Activated CD4-positive, CD25-positive, alpha-beta regulatory T cell treated with anti-CD3 and anti-CD28 coated beads, Interleukin-2, amount 50 U/mL, for 24 hours (primary cell): ENCODE results near the gene ATAD3C.
A peak's percentile ranks its signal among the peaks of the same experiment; 100 is the strongest.
"Not testable (repeated sequence)": the region's sequence is repeated elsewhere in the genome, so short reads cannot be mapped to it uniquely, and the experiment has no call there.

Experiments
- ATAC-seq, 2 donors: fragments of 150-1000 bp; cut with Tn5 transposase; one replicate each; pipeline ENCODE4 v1.10.0; 2021; ENCODE audit warnings: mild to moderate bottlenecking in 1 of 2, moderate library complexity in 1 of 2

ATAD3C gene

DNA sequence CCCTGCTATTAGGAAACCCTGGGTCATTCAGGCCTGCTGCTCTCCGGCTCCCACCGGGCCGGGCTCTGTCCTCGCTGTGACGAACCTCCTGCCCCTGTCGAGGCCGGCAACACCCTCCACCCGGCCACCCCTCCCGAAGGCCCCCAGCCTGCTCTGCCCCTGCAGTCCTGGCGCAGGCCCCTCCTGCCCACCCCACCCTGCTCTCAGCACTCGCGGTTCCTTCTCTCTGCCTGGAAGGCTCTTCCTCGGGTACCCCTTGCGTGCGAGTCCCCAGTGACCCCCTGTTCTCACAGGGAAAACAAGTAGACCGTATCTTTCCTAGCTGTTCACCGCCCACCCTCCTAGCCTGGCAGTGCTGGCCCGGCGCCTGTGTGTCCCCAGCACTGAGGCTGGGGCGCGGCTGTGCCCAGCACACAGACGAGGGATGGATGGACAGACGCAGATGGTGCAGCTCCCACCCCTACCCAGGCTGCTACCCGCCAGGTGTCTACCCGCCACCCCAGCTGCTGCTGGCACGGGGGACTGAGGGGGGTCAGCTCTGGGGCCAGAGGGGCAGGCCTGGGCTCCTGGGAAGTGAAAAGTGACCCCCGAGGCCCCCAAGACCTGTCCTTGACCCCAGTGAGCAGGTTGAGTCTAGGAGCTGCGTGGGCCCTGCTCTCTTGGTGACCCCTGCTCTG, 17.1 kb upstream of the ATAD3C start:
- ATAC-seq: no peak

DNA sequence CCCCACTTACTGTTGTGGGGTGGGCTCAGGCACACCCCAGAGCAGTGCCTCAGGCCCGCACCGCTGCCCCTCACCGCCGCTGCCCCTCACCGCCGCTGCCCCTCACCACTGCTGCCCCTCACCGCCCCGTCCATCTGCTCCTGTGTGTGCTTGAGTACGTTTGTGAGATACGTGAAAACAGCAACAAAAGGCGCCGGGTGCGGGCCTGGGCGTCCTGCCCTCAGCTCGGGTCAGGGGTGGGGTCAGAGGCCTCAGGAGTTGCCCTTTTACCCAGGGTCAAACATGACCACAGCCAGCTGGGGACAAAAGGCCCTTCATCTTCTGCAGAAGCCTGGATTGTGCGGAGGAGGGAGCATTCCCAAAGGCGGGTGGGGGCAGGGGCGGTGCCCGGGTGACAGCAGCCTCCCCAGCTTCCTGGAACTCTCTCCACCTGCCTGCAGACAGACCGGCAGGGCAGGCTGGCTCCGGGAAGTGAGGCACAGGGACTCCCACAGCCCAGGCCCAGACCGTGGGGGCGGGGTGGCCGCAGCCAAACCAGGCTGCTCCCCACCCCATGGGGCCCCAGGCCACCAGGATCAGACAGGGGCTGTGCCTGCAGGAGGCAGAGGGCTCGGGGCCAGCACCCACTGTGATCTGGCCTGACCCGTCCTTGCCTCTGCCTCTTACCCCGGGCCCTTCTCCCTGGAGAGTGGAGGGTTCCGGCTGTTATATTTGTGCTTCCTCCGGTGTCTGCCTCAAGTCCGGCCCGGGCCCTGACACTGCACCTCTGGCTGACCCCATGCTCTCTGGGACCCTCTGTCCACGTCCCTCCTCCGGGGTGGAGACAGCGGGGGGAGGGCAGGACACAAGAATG, 16.3 kb upstream of the ATAD3C start:
- no peak for ATAC-seq

- ATAC-seq: peak; percentile 79
These were observed 15.7 kb upstream of the ATAD3C start for GRCh38 chr1:1433804-1434130.

GRCh38 chr1:1434131-1434823, 15.2 kb upstream of the ATAD3C start:
- no peak for ATAC-seq

- ATAC-seq: no peak
These were observed 14.7 kb upstream of the ATAD3C start for GRCh38 chr1:1434824-1435105.

- ATAC-seq: peak; percentile 55 to 59
These were observed 14.2 kb upstream of the ATAD3C start, which contains the start of gene VWA1 for GRCh38 chr1:1435106-1435903. Gene VWA1, plus strand, starts transcription at chr1:1435690. Its CDS starts 59 bp downstream, at chr1:1435749.

DNA sequence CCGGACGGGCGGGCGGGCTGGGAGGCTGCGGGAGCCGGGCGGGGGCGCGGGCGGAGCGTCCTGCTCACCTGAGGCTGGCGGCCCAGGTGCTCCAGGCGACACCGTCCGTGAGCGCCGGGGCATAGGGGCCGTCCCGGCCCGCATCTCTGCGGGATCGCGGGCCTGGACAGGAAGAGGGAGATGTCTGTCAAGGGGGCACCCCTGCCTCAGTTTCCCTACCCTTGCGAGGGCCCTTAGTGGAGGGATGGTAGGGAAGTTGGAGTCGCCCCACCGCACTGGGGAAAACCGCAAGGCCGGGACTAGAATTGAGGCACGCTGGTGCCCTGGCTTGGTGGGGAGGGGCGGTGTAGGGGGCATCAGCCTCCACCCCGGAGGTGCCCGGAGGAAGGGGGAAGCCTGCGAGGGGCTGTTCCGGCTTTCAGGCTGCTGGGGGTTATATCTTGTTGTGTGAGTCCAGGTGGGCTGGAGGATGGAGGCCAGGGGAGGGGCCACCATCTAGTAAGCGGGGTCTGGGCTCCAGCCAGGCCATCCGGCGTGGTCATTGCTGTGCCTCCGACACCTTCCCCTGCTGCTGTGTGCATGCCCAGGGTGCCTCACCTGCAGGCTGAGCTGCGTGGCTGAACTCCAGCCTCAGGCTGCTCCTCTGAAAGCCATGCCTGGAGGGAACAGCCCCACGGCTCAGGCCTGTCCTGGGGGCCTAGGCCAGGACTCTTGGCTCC, 13.4 kb upstream of the ATAD3C start:
- no peak for ATAC-seq

DNA sequence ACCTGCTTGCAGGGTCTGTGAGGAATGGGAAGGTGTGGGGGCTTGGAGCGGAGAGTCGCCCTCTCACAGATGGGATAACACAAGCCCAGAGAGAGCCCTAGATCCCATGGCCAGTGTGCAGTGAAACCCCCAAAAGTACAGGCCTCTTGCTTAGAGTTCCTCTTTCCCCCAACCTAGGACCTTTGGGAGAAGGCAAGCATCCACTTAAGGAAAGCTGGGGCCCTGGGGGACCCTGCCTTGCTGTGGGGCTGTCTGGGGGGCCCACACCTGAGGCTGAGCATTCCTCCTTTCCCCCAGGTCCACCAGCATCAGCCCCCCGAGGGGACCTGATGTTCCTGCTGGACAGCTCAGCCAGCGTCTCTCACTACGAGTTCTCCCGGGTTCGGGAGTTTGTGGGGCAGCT, 12.9 kb upstream of the ATAD3C start:
- ATAC-seq: no peak

DNA sequence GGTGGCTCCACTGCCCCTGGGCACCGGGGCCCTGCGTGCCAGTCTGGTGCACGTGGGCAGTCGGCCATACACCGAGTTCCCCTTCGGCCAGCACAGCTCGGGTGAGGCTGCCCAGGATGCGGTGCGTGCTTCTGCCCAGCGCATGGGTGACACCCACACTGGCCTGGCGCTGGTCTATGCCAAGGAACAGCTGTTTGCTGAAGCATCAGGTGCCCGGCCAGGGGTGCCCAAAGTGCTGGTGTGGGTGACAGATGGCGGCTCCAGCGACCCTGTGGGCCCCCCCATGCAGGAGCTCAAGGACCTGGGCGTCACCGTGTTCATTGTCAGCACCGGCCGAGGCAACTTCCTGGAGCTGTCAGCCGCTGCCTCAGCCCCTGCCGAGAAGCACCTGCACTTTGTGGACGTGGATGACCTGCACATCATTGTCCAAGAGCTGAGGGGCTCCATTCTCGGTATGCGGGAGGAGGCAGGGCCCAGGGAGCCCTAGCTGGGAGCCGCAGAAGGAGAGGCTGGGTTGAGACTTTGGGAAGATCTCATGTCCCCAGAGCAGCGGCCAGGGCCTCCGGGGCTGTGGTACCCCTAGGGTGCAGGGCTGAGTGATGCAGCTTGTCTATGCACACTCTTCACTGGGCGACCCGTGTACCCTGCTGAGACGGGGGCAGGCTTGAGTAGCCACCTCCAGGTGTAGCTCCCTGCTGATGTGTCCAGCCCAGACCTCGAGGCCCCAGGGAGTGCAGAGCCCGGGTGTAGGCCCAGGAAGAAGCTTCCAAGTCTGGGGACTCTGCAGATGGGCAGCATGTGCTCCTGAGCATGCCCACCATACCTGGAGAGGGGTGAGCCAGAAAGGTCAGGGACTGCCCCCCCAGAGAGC, 12.2 kb upstream of the ATAD3C start:
- no peak for ATAC-seq

DNA sequence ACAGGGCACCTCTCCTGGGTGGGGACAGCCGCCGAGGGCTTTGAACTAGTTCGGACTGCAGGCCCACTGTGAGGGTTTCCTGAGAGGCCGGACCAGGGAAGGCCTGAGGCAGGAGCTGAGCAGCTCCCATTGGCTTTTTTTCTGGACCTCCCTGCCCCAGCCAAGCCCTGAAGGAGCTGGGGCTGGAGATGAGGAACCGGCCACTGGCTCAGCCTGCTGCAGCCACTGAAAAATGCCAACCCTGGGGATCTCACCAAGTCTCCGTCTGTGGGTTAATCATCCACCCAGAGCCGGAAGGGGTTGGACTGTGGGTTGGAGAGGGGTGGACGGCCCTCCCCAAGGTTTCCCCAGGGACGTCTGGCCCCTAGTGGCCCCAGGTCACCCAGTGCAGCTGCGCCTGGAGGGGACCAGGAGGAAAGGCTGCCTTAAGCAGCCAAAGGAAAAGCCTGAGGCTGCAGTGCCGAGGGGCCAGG, 11.5 kb upstream of the ATAD3C start:
- ATAC-seq: no peak

DNA sequence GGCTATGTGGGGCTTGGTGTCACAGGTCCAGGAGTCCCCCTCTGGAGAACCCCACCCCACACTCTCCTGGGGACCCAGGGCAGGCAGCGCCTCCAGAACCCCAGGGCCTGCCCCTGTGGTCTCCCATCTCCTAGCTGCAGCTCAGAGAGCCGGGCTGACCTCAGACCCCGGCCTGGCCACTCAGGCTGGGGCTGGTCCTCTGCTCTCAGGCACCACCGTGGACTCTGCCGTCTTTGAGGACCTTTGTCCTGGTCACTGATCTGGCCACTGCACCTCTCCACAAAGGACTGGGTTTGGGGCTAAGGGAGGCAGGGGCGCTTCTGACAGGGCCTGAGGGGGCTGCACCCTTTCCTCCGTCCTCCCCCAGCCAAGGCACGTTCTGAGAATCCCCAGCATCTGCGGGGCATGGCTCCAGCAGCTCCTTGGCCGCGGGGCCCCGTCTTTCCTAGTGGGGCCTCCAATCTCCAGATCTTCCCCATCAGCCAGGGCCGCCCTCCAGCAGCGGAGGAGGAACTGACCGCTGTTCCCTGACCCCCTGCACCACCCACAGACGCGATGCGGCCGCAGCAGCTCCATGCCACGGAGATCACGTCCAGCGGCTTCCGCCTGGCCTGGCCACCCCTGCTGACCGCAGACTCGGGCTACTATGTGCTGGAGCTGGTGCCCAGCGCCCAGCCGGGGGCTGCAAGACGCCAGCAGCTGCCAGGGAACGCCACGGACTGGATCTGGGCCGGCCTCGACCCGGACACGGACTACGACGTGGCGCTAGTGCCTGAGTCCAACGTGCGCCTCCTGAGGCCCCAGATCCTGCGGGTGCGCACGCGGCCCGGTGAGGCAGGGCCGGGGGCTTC, 10.7 kb upstream of the ATAD3C start:
- ATAC-seq: no peak

GRCh38 chr1:1439546-1440261, 9.8 kb upstream of the ATAD3C start:
- no peak for ATAC-seq

DNA sequence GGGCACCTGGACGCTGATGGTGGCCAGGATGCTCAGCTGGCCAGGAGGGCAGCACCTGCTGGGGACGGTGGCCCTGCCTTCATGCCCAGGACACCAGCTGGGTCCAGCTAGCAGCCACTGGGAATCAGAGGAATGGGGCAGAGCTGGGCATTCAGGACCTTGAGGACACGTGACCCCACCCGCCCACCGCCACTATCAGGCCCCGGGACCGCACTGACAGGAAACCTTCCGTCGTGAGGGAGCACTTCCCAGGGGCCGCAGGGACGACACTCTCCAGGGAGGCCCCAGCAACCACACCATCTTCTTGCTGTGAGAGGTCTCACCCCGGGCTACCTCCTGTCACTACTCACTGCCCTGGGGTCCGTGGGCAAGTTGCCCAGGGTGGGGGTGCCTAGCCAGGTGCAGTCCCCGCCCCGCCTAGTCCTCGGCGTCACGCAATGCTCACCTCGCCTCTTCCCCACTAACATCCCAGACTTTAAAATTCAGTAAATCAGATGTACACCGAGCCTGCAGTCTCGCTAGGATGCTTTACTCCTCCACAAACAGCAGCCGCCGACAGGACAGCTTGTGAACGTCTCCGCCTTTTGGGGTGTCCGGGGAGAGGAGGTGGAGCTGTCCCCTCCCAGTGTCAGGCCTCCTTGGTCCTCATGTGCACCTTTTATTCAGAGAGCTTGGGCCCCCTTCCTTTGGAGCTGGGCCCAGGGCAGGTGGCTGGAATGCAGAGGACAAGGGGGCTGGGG, 9.1 kb upstream of the ATAD3C start:
- ATAC-seq: no peak

- ATAC-seq: peak; percentile 79 to 84
These were observed 8.2 kb upstream of the ATAD3C start for GRCh38 chr1:1441002-1441888.

GRCh38 chr1:1442069-1442770, 7.3 kb upstream of the ATAD3C start:
- no peak for ATAC-seq

GRCh38 chr1:1446631-1447030, 2.9 kb upstream of the ATAD3C start:
- ATAC-seq: not testable (repeated sequence)

DNA sequence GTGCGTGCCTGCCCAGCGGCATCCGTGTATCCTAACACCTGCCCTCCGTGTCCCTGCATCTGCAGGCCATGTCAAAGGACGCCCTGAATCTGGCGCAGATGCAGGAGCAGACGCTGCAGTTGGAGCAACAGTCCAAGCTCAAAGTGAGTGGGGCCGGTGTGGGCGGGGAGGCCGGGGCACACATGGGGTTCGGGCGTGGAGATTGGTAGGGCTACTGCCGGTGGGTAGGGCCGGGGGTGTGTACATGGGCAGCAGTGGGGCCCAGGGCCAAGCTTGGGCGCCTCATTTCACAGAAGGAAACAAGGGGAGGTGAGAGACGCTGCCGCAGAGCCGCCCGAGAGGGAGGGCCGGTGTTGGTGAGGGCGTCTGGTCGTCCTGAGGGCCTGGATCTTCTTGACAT, 1.1 kb downstream of the ATAD3C start:
- not testable (repeated sequence) for ATAC-seq
